GM21381 (cell line): ENCODE measurements around the gene HOXA13.

ENCODE experiments used
- ATAC-seq: cut with Tn5 transposase; IDR thresholded peaks from one replicate; pipeline ENCODE4 v1.9.1; 2021; ENCODE audit warnings: mild to moderate bottlenecking, moderate library complexity; ENCODE audit not compliant: unreplicated experiment

The HOXA13 gene

DNA sequence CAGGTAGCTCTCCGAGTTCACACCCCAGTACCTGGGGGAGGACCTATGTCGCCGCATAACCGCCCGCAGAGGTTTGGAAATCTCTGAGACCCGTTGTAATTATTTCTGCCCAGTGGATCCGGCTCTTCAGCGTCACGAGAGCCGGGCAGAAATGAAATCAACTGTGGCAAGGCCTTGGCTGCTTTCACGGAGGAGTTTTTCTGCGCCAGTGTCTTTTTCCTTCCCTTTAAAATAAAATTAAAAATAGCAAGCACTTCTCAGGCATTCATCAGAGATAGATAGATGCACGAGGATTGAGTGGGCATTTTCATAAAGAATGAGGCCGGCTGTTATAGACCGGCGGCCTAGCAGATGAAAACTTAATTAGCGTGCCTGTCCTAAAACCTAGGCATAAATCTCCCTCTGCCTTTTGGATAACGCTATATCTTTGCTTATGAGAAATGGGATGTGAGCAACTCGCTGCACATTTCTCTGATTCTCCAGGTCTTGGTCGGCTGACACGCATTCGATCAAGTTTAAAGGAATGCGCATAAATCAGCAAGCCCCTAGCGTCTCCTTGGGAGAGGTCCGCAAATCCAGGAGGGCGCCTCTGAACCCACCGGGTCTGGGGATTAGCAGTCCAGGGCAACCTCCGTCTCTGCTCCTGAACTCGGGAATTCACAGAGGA, 6.4 kb downstream of the HOXA13 start:
- ATAC-seq: no peak

- ATAC-seq: no peak
Measured at GRCh38 chr7:27192546-27193334, 7.2 kb downstream of the HOXA13 start.

DNA sequence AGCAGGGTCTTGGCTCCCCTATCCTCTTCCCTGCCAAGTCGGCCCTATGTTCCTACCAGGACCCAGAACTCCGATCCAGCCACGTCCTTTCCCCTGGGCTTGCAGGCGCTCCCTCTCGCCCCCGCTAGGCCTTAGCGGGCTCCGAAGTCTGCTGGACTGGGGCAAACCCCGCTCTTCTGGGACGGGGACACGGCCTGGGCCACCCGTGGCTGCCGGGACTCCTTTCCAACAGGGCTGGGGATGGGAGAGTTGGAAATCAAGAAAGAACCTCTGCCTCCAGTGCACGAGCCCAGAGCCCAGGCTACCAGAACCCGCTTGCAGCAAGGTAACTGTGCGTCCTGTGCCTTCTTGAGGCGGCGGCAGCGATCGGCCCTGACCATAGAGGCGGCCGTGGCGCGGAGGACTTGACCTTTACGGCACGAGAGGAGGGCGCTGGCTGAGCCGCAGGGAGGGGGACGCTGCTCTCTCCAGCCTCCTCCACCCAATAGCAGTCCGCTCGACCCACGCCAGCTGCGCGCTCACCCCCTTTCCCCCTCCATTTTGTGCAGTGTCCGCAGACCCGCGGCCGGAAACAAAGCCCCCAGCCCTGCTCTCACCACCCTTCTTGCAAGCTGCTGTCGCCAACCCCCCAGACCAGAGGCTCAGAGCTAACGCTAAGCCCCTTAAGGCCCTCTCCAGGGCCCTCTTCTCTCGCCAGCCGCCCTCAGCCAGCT, 7.9 kb downstream of the HOXA13 start:
- ATAC-seq: no peak

- ATAC-seq: no peak
Measured at GRCh38 chr7:27191161-27191731, 8.6 kb downstream of the HOXA13 start.

GRCh38 chr7:27189997-27190748, 9.7 kb downstream of the HOXA13 start:
- no peak for ATAC-seq

DNA sequence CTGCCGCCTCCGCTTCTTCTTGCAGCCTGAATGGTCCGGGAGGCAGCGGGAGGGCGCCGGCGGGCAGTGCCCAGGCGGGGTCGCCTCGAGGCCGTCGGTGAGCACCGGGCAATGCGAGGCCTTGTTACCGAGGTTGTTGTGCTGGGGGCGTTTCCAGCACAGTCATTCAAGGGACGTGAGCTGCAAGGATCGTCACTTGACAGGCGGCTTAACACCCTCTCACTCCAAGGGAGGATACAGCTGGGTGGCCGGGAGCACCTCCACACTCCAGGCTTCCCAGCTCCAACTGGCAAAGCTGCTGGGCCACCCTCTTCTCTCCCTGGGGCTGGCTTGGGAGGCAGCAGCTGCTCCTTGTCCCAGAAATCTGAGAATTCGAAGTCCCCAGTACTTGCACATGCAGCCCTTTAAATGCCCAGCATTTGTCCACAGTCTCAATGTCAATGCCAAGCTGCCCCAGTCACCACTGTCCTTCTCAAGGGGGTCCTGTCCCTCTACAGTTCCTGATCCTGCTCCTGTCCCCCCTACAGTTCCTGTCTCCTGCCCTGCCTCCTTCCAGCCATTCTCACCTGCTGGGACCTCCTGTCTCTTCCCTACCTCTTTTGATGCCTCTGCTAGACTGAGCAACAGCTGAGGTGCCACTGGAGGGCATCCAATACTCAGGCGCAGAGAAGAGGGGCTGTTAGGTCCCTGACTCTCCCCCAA, 10.4 kb downstream of the HOXA13 start:
- ATAC-seq: no peak

- ATAC-seq: no peak
Measured at GRCh38 chr7:27188386-27189294, 11.3 kb downstream of the HOXA13 start.

GRCh38 chr7:27187475-27188385, 12.2 kb downstream of the HOXA13 start:
- no peak for ATAC-seq

- ATAC-seq: no peak
Measured at GRCh38 chr7:27186668-27187474, 13.0 kb downstream of the HOXA13 start.

DNA sequence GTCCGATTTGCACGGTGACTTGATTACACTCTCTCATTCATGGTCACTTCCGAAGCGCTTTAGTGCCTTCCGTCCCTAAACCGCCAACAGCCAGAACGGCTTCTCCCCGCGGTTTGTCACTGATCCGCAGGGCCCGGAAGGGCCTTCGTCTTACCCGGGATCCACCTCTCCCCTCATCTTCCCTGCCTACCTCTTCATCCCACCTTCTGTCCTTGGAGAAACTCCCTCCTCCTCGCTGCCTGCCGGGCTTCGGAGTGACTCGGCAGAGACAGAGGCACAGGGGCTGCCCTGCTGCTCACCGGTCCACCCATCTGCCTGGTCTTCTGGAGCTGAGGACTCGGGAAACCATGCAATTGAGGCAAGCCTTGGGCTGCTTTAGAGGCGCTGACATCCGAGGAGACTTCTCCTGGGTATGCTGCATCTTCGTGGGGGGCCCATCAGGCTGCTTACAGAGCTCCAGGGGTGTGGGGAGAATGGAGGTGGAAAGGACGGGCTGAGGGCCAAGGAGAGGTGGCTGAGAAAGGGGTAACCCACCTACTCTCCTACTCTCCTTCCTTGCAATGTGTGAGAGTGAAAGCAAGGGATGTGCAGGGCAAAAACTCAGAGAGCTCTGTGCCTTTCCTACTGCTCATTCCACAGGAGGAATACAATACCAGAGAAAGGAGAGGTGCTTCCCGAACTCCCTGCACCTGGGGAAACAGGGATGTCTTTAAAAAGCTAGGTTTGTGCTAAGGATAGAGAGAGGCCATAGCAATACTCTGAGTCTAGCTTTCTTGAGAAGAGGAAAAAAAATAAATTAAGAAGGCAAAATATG, 13.8 kb downstream of the HOXA13 start:
- no peak for ATAC-seq

GRCh38 chr7:27185013-27185853, 14.7 kb downstream of the HOXA13 start, which contains the start of gene HOXA11:
TSS of gene HOXA11 (minus strand) at chr7:27185232. CDS start at chr7:27185144, 88 bp downstream.
- no peak for ATAC-seq

- no peak for ATAC-seq
Measured at GRCh38 chr7:27184337-27185012, 15.4 kb downstream of the HOXA13 start.

DNA sequence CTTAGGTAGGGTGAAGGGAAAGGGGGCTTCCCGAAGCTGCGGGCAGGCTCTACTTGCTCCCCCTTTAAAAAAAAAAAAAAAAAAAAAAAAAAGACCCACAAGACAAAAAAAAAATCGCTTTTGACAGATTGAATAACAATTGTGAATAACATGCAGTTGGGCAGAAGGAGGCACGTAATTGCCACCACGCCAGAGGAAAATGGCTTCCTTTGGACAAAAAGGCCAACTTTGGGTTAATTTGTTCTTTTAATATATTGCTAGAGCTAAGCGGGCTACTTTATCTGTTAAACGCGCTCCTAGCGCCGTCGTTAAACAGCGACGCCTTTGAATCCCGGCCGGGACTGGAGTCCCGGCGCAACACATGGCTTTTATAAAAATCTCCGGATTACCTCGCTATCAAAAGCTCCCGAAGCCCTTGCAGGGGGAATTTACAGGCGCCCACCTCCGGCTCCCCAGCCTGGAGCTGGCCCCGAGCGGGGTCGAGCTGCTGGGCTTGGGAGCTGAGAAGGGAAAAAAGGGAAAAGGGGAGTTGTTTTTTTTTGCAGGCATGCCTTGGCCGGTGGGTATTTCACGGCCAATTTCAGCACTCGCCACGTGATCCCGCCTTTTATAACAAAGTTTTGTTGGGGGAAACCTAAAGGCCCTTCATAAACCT, 16.1 kb downstream of the HOXA13 start:
- no peak for ATAC-seq
